Stimulated activated CD4-positive, alpha-beta T cell treated with anti-CD3 and anti-CD28 coated beads, Interleukin-4, amount 100 ng/mL, for 24 hours (primary cell): ENCODE data around the gene PNN.
"Not testable (repeated sequence)": the region's sequence is repeated elsewhere in the genome, so short reads cannot be mapped to it uniquely, and the experiment has no call there.

Experiments
- DNase-seq: peaks from one replicate; pipeline ENCODE4 v3.0.0-alpha.2; 2020

The PNN gene

GRCh38 chr14:39181026-39181692, 6.1 kb downstream of the PNN start:
- DNase-seq: no peak

- DNase-seq: no peak
Measured at GRCh38 chr14:39181693-39182047, 6.6 kb downstream of the PNN start.

GRCh38 chr14:39182770-39183684, 8.0 kb downstream of the PNN start:
- DNase-seq: no peak

GRCh38 chr14:39183685-39184003, 8.6 kb downstream of the PNN start:
- not testable (repeated sequence) for DNase-seq

- DNase-seq: no peak
Measured at GRCh38 chr14:39184628-39185255, 9.7 kb downstream of the PNN start.

GRCh38 chr14:39185256-39186049, 10.4 kb downstream of the PNN start:
- DNase-seq: no peak

GRCh38 chr14:39186941-39187525, 12.0 kb downstream of the PNN start:
- no peak for DNase-seq

- no peak for DNase-seq
Measured at GRCh38 chr14:39203659-39204606, 28.9 kb downstream of the PNN start.

- DNase-seq: not testable (repeated sequence)
Measured at GRCh38 chr14:39207430-39207829, 32.4 kb downstream of the PNN start.

- no peak for DNase-seq
Measured at GRCh38 chr14:39211109-39211741, 36.2 kb downstream of the PNN start.

GRCh38 chr14:39212034-39212433, 37.0 kb downstream of the PNN start:
- DNase-seq: no peak

GRCh38 chr14:39212693-39213092, 37.6 kb downstream of the PNN start:
- no peak for DNase-seq

GRCh38 chr14:39217214-39217879, 42.3 kb downstream of the PNN start:
- DNase-seq: no peak

- no peak for DNase-seq
Measured at GRCh38 chr14:39218171-39218769, 43.2 kb downstream of the PNN start.

GRCh38 chr14:39219075-39219499, 44.0 kb downstream of the PNN start:
- no peak for DNase-seq

- not testable (repeated sequence) for DNase-seq
Measured at GRCh38 chr14:39220473-39220872, 45.4 kb downstream of the PNN start.

GRCh38 chr14:39228044-39228443, 53.0 kb downstream of the PNN start:
- no peak for DNase-seq

GRCh38 chr14:39228509-39229221, 53.6 kb downstream of the PNN start:
- DNase-seq: no peak

- peak; percentile 71 for DNase-seq
Measured at GRCh38 chr14:39229222-39229543, 54.1 kb downstream of the PNN start.
